ENCODE measurements around the gene TFB1M. TPM values are rescaled to one million over a fixed set of nuclear protein-coding genes. Genes with fewer than 3 reads are reported as not detected.

The TFB1M gene
- total RNA-seq, 1 donor from 2014 or later = 12.1 TPM

- DNase-seq (ENCODE audit: low read depth in 2 of 2) = no peak
These were observed 101.5 kb downstream of the TFB1M start for GRCh38 chr6:155212616-155213380.

- DNase-seq (ENCODE audit: low read depth in 2 of 2) = no peak
These were observed 102.2 kb downstream of the TFB1M start for GRCh38 chr6:155212106-155212505.

GRCh38 chr6:155207223-155207622 lies 107.1 kb downstream of the TFB1M start:
- DNase-seq (ENCODE audit: low read depth in 2 of 2) = no peak

Other genes with a start within 250 kb of the TFB1M start
- not detected in 2 replicates for gene CLDN20, start 50.5 kb downstream of the TFB1M start, total RNA-seq
- not detected in 2 replicates for gene NOX3, start 141.4 kb upstream of the TFB1M start, total RNA-seq